T-cell (primary cell): ENCODE measurements around the gene FASTKD3. TPM values are rescaled to one million over a fixed set of nuclear protein-coding genes. Genes with fewer than 3 reads are reported as not detected.

ENCODE experiments used
- ATAC-seq, 4 experiments: fragments of 200-7000 bp in 3 of 4; fragments of 150-1000 bp in 1 of 4; cut with Tn5 transposase; replicated peaks in 1 of 4; 1 replicate in 3 of 4; 2 replicates in 1 of 4; pipeline ENCODE4 v1.10.0; 2021; ENCODE audit warnings: moderate library complexity in 3 of 4, mild to moderate bottlenecking in 2 of 4, moderate number of reproducible peaks in 1 of 4
- CTCF ChIA-PET, 2 donors: fragments of 300-600 bp; sonication (Branson Sonifier 250); formaldehyde crosslinking; loops; one replicate each; lab custom pipeline; 2022; ENCODE audit warnings: antibody characterized with exemption in 2 of 2; lab: Charles Lee
- POLR2A ChIA-PET, 2 donors: fragments of 300-600 bp; sonication (Branson Sonifier 250); formaldehyde crosslinking; loops; one replicate each; lab custom pipeline; 2022; ENCODE audit warnings: antibody characterized with exemption in 2 of 2; lab: Charles Lee
- DNase-seq, 35 experiments: peaks; one replicate each; pipeline versions ENCODE4 v3.0.0 to v3.0.0-alpha.2; 2013 to 2023
- H3K27ac ChIP-seq: one replicate; pipeline ENCODE4 v1.5.1; 2013; ENCODE audit warnings: low read length
- H3K27me3 ChIP-seq, 2 experiments: replicated peaks in 1 of 2; 1 replicate in 1 of 2; 2 replicates in 1 of 2; pipeline versions ENCODE4 v1.6.1 to v1.7.0; 2013; ENCODE audit warnings: low read length in 1 of 2, mixed read lengths in 1 of 2; ENCODE audit not compliant: control insufficient read depth in 2 of 2, insufficient read depth in 2 of 2; ENCODE audit errors: extremely low read depth in 1 of 2
- H3K36me3 ChIP-seq, 2 donors: 1 replicate in 1 of 2; 2 replicates in 1 of 2; pipeline versions ENCODE4 v1.6.1 to v1.7.0; 2013; ENCODE audit warnings: low read length in 1 of 2; ENCODE audit not compliant: control insufficient read depth in 2 of 2, insufficient read depth in 1 of 2; ENCODE audit errors: extremely low read depth in 1 of 2
- H3K4me1 ChIP-seq, 2 experiments: 1 replicate in 1 of 2; 2 replicates in 1 of 2; pipeline versions ENCODE4 v1.6.1 to v1.7.0; 2013; ENCODE audit warnings: low read length in 2 of 2, mixed read lengths in 1 of 2; ENCODE audit not compliant: insufficient read depth in 2 of 2, control insufficient read depth in 1 of 2; ENCODE audit errors: extremely low read depth in 1 of 2
- H3K4me3 ChIP-seq, 2 donors: 1 replicate in 1 of 2; 2 replicates in 1 of 2; pipeline versions ENCODE4 v1.5.1 to v1.7.0; 2013; ENCODE audit warnings: mild to moderate bottlenecking in 2 of 2, low read length in 1 of 2, moderate library complexity in 1 of 2; ENCODE audit not compliant: control insufficient read depth in 1 of 2; ENCODE audit errors: extremely low read depth in 1 of 2
- H3K9me3 ChIP-seq: 2 replicates; pipeline ENCODE4 v1.7.0; 2013
- H3K27ac Mint-ChIP-seq, 2 donors: one replicate each; pipeline ENCODE4 v1.8.0; 2020 to 2021; ENCODE audit warnings: mild to moderate bottlenecking in 2 of 2, mixed read lengths in 2 of 2
- H3K27me3 Mint-ChIP-seq, 2 donors: one replicate each; pipeline ENCODE4 v1.8.0; 2021 to 2022; ENCODE audit warnings: mixed read lengths in 2 of 2
- H3K36me3 Mint-ChIP-seq: one replicate; pipeline ENCODE4 v1.8.0; 2021; ENCODE audit warnings: mixed read lengths
- H3K4me1 Mint-ChIP-seq, 3 donors: one replicate each; pipeline ENCODE4 v1.8.0; 2020 to 2022; ENCODE audit warnings: mixed read lengths in 3 of 3, mild to moderate bottlenecking in 1 of 3
- H3K4me3 Mint-ChIP-seq, 3 donors: one replicate each; pipeline ENCODE4 v1.8.0; 2020 to 2022; ENCODE audit warnings: mild to moderate bottlenecking in 3 of 3, mixed read lengths in 3 of 3, moderate library complexity in 3 of 3
- H3K9me3 Mint-ChIP-seq, 3 donors: one replicate each; pipeline ENCODE4 v1.8.0; 2020 to 2022; ENCODE audit warnings: mixed read lengths in 3 of 3
- WGBS: methylation state at CpG from one replicate; pipeline ENCODE4 v1.1.5; 2013; ENCODE audit warnings: missing lambda C conversion rate; ENCODE audit not compliant: insufficient coverage; 5-methylcytosine and 5-hydroxymethylcytosine counted together
- total RNA-seq, 35 experiments: library from RNA in 6 of 35; stranded (reverse) in 6 of 35; fragments of 120-200 nt in 1 of 35; gene quantifications; one replicate each; pipeline versions ENCODE4 v1.2.1 to v1.2.4 and lab custom pipeline; 2013 to 2026

The FASTKD3 gene
- total RNA-seq, 5 donors from 2014 or later (not counting 1 experiment from before 2014, with no cell fraction given) = 6.9 to 11.1 (median 9.7) TPM

DNA sequence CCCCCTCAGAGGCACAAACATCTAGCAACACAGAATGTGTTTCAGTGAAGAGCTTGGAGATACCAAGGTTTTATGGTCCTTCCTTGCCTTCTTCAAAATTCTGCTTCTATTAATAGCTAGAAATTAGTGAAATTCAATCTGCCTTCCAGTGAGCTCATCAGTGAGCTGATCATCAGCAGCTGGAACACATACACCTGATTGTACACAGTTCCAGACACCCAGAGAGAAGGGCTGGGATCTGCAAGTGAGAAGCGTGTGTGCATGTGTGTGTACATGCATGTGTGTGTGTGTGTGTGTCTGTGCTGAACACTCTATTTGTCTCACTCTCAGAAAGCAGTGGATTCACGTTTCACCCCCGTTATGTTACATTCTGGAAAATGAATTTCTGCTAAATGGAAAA lies 46.4 kb downstream of the FASTKD3 start:
- no peaks in the 10 kb centered on the region for H3K36me3 ChIP-seq
- ChIA-PET CTCF (no interaction called here), POLR2A (interaction anchor here in 1 of 2 donors (0.5 kb wide), 1 partner anchor 18 kb away, joined by 8 read pairs; no protein-coding TSS in a partner anchor)
- Mint-ChIP-seq H3K36me3 (no peaks in the 10 kb centered on the region), H3K9me3 (no peaks in the 10 kb centered on the region), H3K4me1 (no peaks in the 10 kb centered on the region), H3K4me3 (no peak overlapping the region), H3K27ac (no peak overlapping the region), H3K27me3 (peaks cover 31 to 33% of the 10 kb centered on the region in 2 donors)
- H3K27me3 ChIP-seq = peaks cover 0 to 14% of the 10 kb centered on the region in 2 experiments
- no CpG with 5 or more reads among the region's 3 CpGs for WGBS
- H3K4me1 ChIP-seq = no peaks in the 10 kb centered on the region
- H3K4me3 ChIP-seq = no peak overlapping the region
- DNase-seq = no peak
- ATAC-seq = no peak
- no peak overlapping the region for H3K27ac ChIP-seq
- H3K9me3 ChIP-seq = no peaks in the 10 kb centered on the region

DNA sequence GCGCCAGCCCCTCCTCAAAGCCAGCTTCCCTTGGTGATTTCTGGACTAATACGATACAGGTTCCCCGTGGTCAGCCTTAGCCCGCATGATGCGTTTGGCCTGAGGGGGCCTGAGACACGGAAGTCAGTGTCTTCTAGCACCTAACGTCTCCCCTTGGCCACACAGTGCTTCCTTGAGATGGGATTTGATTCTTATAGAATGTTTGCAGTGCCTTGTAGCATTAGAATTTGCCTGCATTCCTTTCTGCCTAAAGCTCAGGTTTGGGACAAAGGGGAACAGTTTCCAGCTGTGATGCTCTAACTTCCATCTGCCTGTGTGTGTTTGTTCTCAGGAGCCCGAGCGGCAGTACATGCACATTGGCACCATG lies 52.3 kb downstream of the FASTKD3 start:
- H3K4me3 ChIP-seq = no peak overlapping the region
- peaks cover 0 to 5% of the 10 kb centered on the region in 2 experiments for H3K4me1 ChIP-seq
- no peaks in the 10 kb centered on the region for H3K36me3 Mint-ChIP-seq
- ChIA-PET CTCF (no interaction called here), POLR2A (no interaction called here)
- 40% methylated on average over 8 of the region's 9 CpGs for WGBS
- H3K9me3 Mint-ChIP-seq = no peaks in the 10 kb centered on the region
- no peak overlapping the region for H3K27ac ChIP-seq
- peaks cover 0 to 21% of the 10 kb centered on the region in 2 experiments for H3K27me3 ChIP-seq
- H3K27me3 Mint-ChIP-seq = peaks cover 41 to 50% of the 10 kb centered on the region in 2 donors
- H3K4me3 Mint-ChIP-seq = no peak overlapping the region
- H3K9me3 ChIP-seq = no peaks in the 10 kb centered on the region
- ATAC-seq = no peak
- peaks cover 0 to 3% (median 0%) of the 10 kb centered on the region in 3 donors for H3K4me1 Mint-ChIP-seq
- DNase-seq = no peak
- no peaks in the 10 kb centered on the region for H3K36me3 ChIP-seq
- no peak overlapping the region for H3K27ac Mint-ChIP-seq

DNA sequence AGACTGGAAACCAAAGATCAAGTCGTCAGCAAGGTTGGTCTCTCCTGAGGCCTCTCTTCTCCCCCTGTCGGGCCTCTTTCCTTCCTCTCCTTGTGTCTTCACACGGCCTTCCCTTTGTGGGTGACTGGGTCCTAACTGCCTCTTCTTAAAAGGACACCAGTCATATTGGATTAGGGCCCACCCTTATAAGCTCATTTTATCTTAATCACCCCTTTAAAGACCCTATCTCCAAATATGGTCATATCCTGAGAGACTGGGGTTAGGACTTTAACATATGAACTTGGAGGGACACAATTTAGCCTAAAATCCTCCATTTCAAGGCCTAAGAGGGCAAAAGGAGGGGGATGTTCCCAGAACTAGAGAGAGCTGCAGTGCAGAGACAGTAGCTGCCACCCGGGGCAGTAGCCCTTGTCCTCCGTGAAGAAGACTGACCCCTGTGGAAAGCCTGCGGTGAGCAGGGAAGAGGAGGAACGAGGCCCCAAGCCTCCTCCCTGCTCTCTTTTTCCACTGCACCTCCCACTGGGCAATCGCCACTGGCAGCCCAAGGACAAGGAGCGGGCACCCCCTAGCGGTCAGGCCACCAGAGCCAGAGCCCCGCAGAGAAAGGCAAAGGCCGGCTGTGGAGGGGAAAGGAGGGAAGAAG lies 52.8 kb downstream of the FASTKD3 start:
- no peaks in the 10 kb centered on the region for H3K36me3 ChIP-seq
- ChIA-PET POLR2A (no interaction called here), CTCF (interaction anchor here in 1 of 2 donors (0.6 kb wide), 1 partner anchor 411 kb away, joined by 4 read pairs; no protein-coding TSS in a partner anchor)
- H3K4me1 ChIP-seq = peaks cover 0 to 5% of the 10 kb centered on the region in 2 experiments
- ATAC-seq = peak; percentile 53 to 75 (median 60)
- Mint-ChIP-seq H3K4me1 (peaks cover 0 to 3% (median 0%) of the 10 kb centered on the region in 3 donors), H3K9me3 (no peaks in the 10 kb centered on the region), H3K36me3 (no peaks in the 10 kb centered on the region), H3K27ac (no peak overlapping the region), H3K4me3 (no peak overlapping the region), H3K27me3 (peaks cover 41 to 48% of the 10 kb centered on the region in 2 donors)
- WGBS = 7% methylated on average over 3 of the region's 12 CpGs
- no peak overlapping the region for H3K27ac ChIP-seq
- DNase-seq = peak in 33 of 35 experiments; percentile 9 to 60 (median 38)
- H3K4me3 ChIP-seq = no peak overlapping the region
- H3K9me3 ChIP-seq = no peaks in the 10 kb centered on the region
- H3K27me3 ChIP-seq = peaks cover 0 to 25% of the 10 kb centered on the region in 2 experiments

DNA sequence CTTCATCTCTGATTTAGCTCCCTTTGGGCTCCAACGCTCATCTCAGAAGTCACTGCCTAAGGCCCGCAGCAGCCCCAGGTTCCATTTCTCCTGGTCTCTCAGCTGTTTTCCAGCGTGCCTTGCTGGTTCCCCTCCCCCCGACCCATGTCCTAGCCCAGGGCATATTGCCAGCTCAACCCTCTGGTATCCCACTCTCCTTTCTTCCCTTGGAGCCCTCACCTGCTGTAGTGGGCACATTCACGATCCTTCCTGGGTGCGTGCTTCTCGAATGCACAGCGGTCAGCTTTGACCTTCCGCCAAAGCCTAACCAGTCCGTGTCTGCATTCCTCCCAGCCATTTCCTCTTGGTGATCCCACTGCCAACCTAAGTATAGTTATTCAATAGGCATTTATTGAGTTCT lies 54.0 kb downstream of the FASTKD3 start:
- CTCF ChIA-PET = no interaction called here

DNA sequence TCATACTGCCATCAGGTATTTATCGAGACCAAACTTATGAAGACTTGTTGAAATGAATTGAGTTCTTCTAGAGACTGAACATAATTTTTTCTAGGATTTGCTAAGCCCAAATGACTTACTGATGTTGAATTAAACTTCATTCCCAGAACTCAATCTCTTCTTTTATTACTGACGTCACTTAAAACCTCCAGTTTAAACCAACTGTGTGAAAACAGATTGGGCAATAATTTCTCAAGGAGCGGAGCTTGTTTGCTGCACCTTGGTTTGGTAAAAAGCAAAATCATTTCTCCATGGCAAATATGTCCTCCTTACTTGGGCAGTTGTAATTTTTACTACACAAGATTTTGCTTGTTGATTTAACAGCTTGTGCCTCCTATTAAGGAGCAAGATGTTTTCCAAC lies 55.3 kb downstream of the FASTKD3 start:
- no peaks in the 10 kb centered on the region for H3K9me3 Mint-ChIP-seq
- H3K36me3 Mint-ChIP-seq = no peaks in the 10 kb centered on the region
- CTCF ChIA-PET = no interaction called here
- no peaks in the 10 kb centered on the region for H3K36me3 ChIP-seq
- DNase-seq (no peak), ATAC-seq (no peak)
- no peaks in the 10 kb centered on the region for H3K9me3 ChIP-seq
- H3K4me1 Mint-ChIP-seq = peaks cover 0 to 3% (median 0%) of the 10 kb centered on the region in 3 donors
- no peak overlapping the region for H3K4me3 Mint-ChIP-seq
- POLR2A ChIA-PET = no interaction called here
- peaks cover 0 to 26% of the 10 kb centered on the region in 2 experiments for H3K27me3 ChIP-seq
- H3K4me1 ChIP-seq = peaks cover 0 to 5% of the 10 kb centered on the region in 2 experiments
- no peak overlapping the region for H3K27ac Mint-ChIP-seq
- H3K27ac ChIP-seq = no peak overlapping the region
- H3K4me3 ChIP-seq = no peak overlapping the region
- H3K27me3 Mint-ChIP-seq = peaks cover 45 to 47% of the 10 kb centered on the region in 2 donors
- WGBS = no CpG with 5 or more reads among the region's 3 CpGs

More for the DNA sequence above, 54.0 kb downstream of the FASTKD3 start:
- no peaks in the 10 kb centered on the region for H3K36me3 Mint-ChIP-seq
- 86% methylated on average over 8 of the region's 10 CpGs for WGBS
- H3K27ac ChIP-seq = no peak overlapping the region
- peaks cover 47 to 52% of the 10 kb centered on the region in 2 donors for H3K27me3 Mint-ChIP-seq
- H3K9me3 ChIP-seq = no peaks in the 10 kb centered on the region
- DNase-seq (no peak), ATAC-seq (no peak)
- POLR2A ChIA-PET = no interaction called here
- no peaks in the 10 kb centered on the region for H3K36me3 ChIP-seq
- H3K4me3 ChIP-seq = no peak overlapping the region
- H3K4me3 Mint-ChIP-seq = no peak overlapping the region
- peaks cover 0 to 26% of the 10 kb centered on the region in 2 experiments for H3K27me3 ChIP-seq
- H3K4me1 ChIP-seq = peaks cover 0 to 5% of the 10 kb centered on the region in 2 experiments
- H3K9me3 Mint-ChIP-seq = no peaks in the 10 kb centered on the region
- peak overlapping the region in 1 of 2 donors; percentile 6 for H3K27ac Mint-ChIP-seq
- H3K4me1 Mint-ChIP-seq = peaks cover 0 to 3% (median 0%) of the 10 kb centered on the region in 3 donors

DNA sequence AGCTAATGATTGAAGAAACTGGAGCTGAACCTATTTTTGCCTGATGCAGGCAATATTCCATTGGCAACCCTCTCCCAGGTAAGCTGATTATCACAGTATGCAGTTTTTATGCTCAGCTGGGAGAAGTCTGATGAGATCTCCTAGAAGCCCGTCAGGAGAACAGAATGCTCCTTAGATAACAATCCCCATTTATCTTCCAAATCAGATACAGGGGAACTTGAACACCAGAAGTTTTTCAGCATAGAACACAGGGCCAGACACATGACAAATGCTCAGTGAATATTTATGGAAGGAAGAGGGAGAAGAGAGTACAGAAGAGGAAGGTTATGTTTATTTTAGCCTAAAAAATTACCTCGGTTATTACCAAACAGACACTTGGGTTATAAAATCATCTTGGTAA lies 55.8 kb downstream of the FASTKD3 start:
- H3K36me3 ChIP-seq = no peaks in the 10 kb centered on the region
- no peak overlapping the region for H3K27ac ChIP-seq
- CTCF ChIA-PET = no interaction called here
- Mint-ChIP-seq H3K27me3 (peaks cover 47 to 51% of the 10 kb centered on the region in 2 donors), H3K36me3 (no peaks in the 10 kb centered on the region), H3K27ac (no peak overlapping the region), H3K4me3 (no peak overlapping the region), H3K4me1 (peaks cover 0 to 3% (median 0%) of the 10 kb centered on the region in 3 donors), H3K9me3 (no peaks in the 10 kb centered on the region)
- no peaks in the 10 kb centered on the region for H3K9me3 ChIP-seq
- DNase-seq (no peak), ATAC-seq (no peak)
- H3K27me3 ChIP-seq = peaks cover 0 to 26% of the 10 kb centered on the region in 2 experiments
- peaks cover 0 to 5% of the 10 kb centered on the region in 2 experiments for H3K4me1 ChIP-seq
- no peak overlapping the region for H3K4me3 ChIP-seq
- no CpG with 5 or more reads among the region's 2 CpGs for WGBS
- POLR2A ChIA-PET = no interaction called here
